ENCODE data around the gene IFNAR1.

DNA sequence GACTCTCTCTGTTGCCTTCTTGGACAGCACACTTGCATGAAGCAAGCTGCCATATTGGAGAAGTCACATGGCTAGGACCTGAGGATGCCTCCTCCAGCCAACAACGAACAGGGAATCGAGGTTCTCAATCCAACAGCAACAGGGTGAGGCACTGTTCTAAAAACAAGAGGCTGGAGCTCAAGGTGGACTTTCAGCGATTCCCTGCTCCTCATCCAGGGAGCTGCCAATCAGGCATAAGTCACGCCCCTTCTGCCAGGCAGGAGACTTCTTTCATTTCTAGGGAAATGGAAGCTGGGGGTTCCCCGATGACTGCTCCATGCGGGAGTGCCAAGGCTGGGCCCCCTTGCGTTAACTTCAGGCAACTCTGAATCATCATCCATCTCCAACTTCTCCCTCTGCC is 22.7 kb upstream of the IFNAR1 start:
- TF ChIP-seq, protein P1, sequence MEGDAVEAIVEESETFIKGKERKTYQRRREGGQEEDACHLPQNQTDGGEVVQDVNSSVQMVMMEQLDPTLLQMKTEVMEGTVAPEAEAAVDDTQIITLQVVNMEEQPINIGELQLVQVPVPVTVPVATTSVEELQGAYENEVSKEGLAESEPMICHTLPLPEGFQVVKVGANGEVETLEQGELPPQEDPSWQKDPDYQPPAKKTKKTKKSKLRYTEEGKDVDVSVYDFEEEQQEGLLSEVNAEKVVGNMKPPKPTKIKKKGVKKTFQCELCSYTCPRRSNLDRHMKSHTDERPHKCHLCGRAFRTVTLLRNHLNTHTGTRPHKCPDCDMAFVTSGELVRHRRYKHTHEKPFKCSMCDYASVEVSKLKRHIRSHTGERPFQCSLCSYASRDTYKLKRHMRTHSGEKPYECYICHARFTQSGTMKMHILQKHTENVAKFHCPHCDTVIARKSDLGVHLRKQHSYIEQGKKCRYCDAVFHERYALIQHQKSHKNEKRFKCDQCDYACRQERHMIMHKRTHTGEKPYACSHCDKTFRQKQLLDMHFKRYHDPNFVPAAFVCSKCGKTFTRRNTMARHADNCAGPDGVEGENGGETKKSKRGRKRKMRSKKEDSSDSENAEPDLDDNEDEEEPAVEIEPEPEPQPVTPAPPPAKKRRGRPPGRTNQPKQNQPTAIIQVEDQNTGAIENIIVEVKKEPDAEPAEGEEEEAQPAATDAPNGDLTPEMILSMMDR (IDR thresholded peaks at IDR 0.05; ENCODE audit: insufficient read depth, low read length, poor library complexity, severe bottlenecking) = no peak
- TF ChIP-seq EZH2phosphoT487 (conservative IDR thresholded peaks at IDR 0.05; ENCODE audit: low read length) = no peak
